Activated B cell treated with CpG ODN at 0.5 μM for 24 hours (primary cell): ENCODE measurements around the gene ACCSL. TPM values are rescaled to one million over a fixed set of nuclear protein-coding genes. Genes with fewer than 3 reads are reported as not detected.

Source experiments
- ATAC-seq: fragments of 200-7000 bp; cut with Tn5 transposase; one replicate; pipeline ENCODE4 v1.10.0; 2021; ENCODE audit warnings: low read depth, mild to moderate bottlenecking, moderate library complexity
- CTCF ChIA-PET: fragments of 350-600 bp; sonication (Branson Sonifier 250); formaldehyde crosslinking; loops from one replicate; lab custom pipeline; 2021; ENCODE audit warnings: antibody characterized with exemption; lab: Charles Lee
- POLR2A ChIA-PET: fragments of 350-600 bp; sonication (Branson Sonifier 250); formaldehyde crosslinking; loops from one replicate; lab custom pipeline; 2021; ENCODE audit warnings: antibody characterized with exemption; lab: Charles Lee
- DNase-seq: peaks from one replicate; pipeline ENCODE4 v3.0.0; 2022
- H3K27ac Mint-ChIP-seq: one replicate; pipeline ENCODE4 v1.8.0; 2020; ENCODE audit warnings: mixed read lengths
- H3K27me3 Mint-ChIP-seq: one replicate; pipeline ENCODE4 v1.8.0; 2021; ENCODE audit warnings: mixed read lengths
- H3K36me3 Mint-ChIP-seq: one replicate; pipeline ENCODE4 v1.8.0; 2021; ENCODE audit warnings: low read depth, mixed read lengths
- H3K4me1 Mint-ChIP-seq: one replicate; pipeline ENCODE4 v1.8.0; 2021; ENCODE audit warnings: mixed read lengths
- H3K4me3 Mint-ChIP-seq: one replicate; pipeline ENCODE4 v1.8.0; 2020; ENCODE audit warnings: mild to moderate bottlenecking, mixed read lengths
- H3K9me3 Mint-ChIP-seq: one replicate; pipeline ENCODE4 v1.8.0; 2020; ENCODE audit warnings: mixed read lengths
- CTCF ChIP-seq: fragments of 200-600 bp; IDR thresholded peaks from one replicate; pipeline ENCODE4 v1.8.0; 2022; ENCODE audit warnings: antibody characterized with exemption, mild to moderate bottlenecking
- intact Hi-C: fragments of 100-400 bp; cut with micrococcal nuclease; formaldehyde crosslinking; loops from one replicate; pipeline ENCODE4 v1.15.1; 2024
- total RNA-seq: library from RNA; stranded (reverse); gene quantifications from 2 replicates; pipeline ENCODE4 v1.2.3, GENCODE V29; 2022

The ACCSL gene
- total RNA-seq: not detected in 2 replicates

- Mint-ChIP-seq H3K27ac (no peak within 1 kb of the TSS), H3K9me3 (no peaks in the 10 kb centered on the region), H3K36me3 (no peaks in the 10 kb centered on the region), H3K27me3 (peaks cover 15% of the 10 kb centered on the region), H3K4me3 (no peak within 1 kb of the TSS), H3K4me1 (no peaks in the 10 kb centered on the region)
- intact Hi-C loops: no loop called here
- TF ChIP-seq CTCF: no peak
- POLR2A ChIA-PET: no interaction called here
- DNase-seq (no peak), ATAC-seq (no peak)
- CTCF ChIA-PET: no interaction called here
Measured at GRCh38 chr11:44047931-44048431, at the start of gene ACCSL. Gene ACCSL, plus strand, starts transcription at chr11:44047981. Its CDS starts 56 bp downstream, at chr11:44048037.

- no peak for TF ChIP-seq CTCF
- no peak for DNase-seq
- ATAC-seq: no peak
- no peaks in the 10 kb centered on the region for H3K36me3 Mint-ChIP-seq
- CTCF ChIA-PET: no interaction called here
- no peaks in the 10 kb centered on the region for H3K4me1 Mint-ChIP-seq
- no peak overlapping the region for H3K27ac Mint-ChIP-seq
- POLR2A ChIA-PET: no interaction called here
- no peaks in the 10 kb centered on the region for H3K9me3 Mint-ChIP-seq
- H3K4me3 Mint-ChIP-seq: no peak overlapping the region
- H3K27me3 Mint-ChIP-seq: peaks cover 6% of the 10 kb centered on the region
- intact Hi-C loops: no loop called here
Measured at GRCh38 chr11:43998308-43998707, 49.5 kb upstream of the ACCSL start.

GRCh38 chr11:44000731-44001130 is 47.0 kb upstream of the ACCSL start:
- CTCF ChIA-PET: no interaction called here
- H3K4me3 Mint-ChIP-seq: no peak overlapping the region

GRCh38 chr11:44002191-44003093 is 45.3 kb upstream of the ACCSL start:
- no peak for TF ChIP-seq CTCF
- peaks cover 6% of the 10 kb centered on the region for H3K27me3 Mint-ChIP-seq
- ChIA-PET CTCF (no interaction called here), POLR2A (no interaction called here)
- no peak for ATAC-seq
- DNase-seq: no peak
- intact Hi-C loops: no loop called here
- no peaks in the 10 kb centered on the region for H3K9me3 Mint-ChIP-seq
- H3K4me1 Mint-ChIP-seq: no peaks in the 10 kb centered on the region
- H3K27ac Mint-ChIP-seq: no peak overlapping the region
- no peak overlapping the region for H3K4me3 Mint-ChIP-seq
- H3K36me3 Mint-ChIP-seq: no peaks in the 10 kb centered on the region

More at GRCh38 chr11:44000731-44001130, 47.0 kb upstream of the ACCSL start:
- H3K9me3 Mint-ChIP-seq: no peaks in the 10 kb centered on the region
- no peak overlapping the region for H3K27ac Mint-ChIP-seq
- intact Hi-C loops: no loop called here
- peaks cover 6% of the 10 kb centered on the region for H3K27me3 Mint-ChIP-seq
- ATAC-seq: no peak
- no peaks in the 10 kb centered on the region for H3K4me1 Mint-ChIP-seq
- no peak for TF ChIP-seq CTCF
- DNase-seq: no peak
- POLR2A ChIA-PET: no interaction called here
- H3K36me3 Mint-ChIP-seq: no peaks in the 10 kb centered on the region

GRCh38 chr11:44003736-44004451 is 43.9 kb upstream of the ACCSL start:
- Mint-ChIP-seq H3K27me3 (peaks cover 6% of the 10 kb centered on the region), H3K27ac (no peak overlapping the region), H3K9me3 (no peaks in the 10 kb centered on the region), H3K36me3 (no peaks in the 10 kb centered on the region), H3K4me1 (no peaks in the 10 kb centered on the region), H3K4me3 (no peak overlapping the region)
- intact Hi-C loops: no loop called here
- DNase-seq (no peak), ATAC-seq (no peak)
- ChIA-PET POLR2A (no interaction called here), CTCF (no interaction called here)
- TF ChIP-seq CTCF: no peak
